Progenitor cell of endocrine pancreas (in vitro differentiated cells): ENCODE results near the gene CAMKMT. TPM values are rescaled to one million over a fixed set of nuclear protein-coding genes. Genes with fewer than 3 reads are reported as not detected.
A peak's percentile ranks its signal among the peaks of the same experiment; 100 is the strongest.

Experiments
- DNase-seq: peaks from one replicate; pipeline ENCODE4 v3.0.0; 2021; ENCODE audit warnings: low spot score; ENCODE audit not compliant: unreplicated experiment
- H3K27ac Mint-ChIP-seq: 2 replicates; pipeline ENCODE4 v1.8.0; 2021; ENCODE audit warnings: mild to moderate bottlenecking, moderate library complexity, mixed read lengths
- H3K27me3 Mint-ChIP-seq: 2 replicates; pipeline ENCODE4 v1.8.0; 2021; ENCODE audit warnings: mixed read lengths
- H3K36me3 Mint-ChIP-seq: 2 replicates; pipeline ENCODE4 v1.8.0; 2022; ENCODE audit warnings: mixed read lengths; ENCODE audit not compliant: insufficient read depth
- H3K4me1 Mint-ChIP-seq: 2 replicates; pipeline ENCODE4 v1.8.0; 2021; ENCODE audit warnings: low read depth, mixed read lengths
- H3K4me3 Mint-ChIP-seq: 2 replicates; pipeline ENCODE4 v1.8.0; 2021; ENCODE audit warnings: low read depth, mild to moderate bottlenecking, moderate library complexity, mixed read lengths
- H3K9me3 Mint-ChIP-seq: 2 replicates; pipeline ENCODE4 v1.8.0; 2021; ENCODE audit warnings: low read depth, mixed read lengths
- total RNA-seq: library from RNA; stranded (reverse); gene quantifications from 2 replicates; pipeline ENCODE4 v1.2.1, GENCODE V29; 2021
- TF ChIP-seq, protein P1 (sequence below): fragments of 200-600 bp; sonication (generic); IDR thresholded peaks from one replicate; pipeline ENCODE4 v1.5.0; 2021; ENCODE audit warnings: antibody characterized with exemption, mild to moderate bottlenecking; ENCODE audit not compliant: unreplicated experiment

CAMKMT gene
- total RNA-seq, 1 donor from 2014 or later = 20.3 TPM

DNA sequence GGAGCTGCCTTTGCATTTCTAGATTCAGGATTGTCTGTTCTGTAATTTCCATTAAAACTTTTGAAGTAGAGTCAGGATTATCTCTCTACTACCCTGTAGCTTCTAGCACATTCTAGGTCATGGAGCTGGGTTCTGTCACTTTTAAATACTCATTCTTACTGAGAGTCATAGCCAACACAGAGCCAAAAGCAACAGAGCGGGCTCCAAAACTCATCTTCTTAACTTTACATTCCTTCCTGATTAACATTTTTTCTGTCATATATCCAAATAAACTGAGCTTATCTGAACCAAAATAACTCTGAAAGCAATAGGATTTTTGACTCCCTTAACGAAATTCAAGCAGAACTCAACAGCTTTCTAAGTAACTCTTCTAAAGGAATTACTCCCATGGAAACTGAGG lies 13.3 kb upstream of the CAMKMT start:
- H3K27me3 Mint-ChIP-seq = no peaks in the 10 kb centered on the region
- no peak overlapping the region for H3K4me3 Mint-ChIP-seq
- TF ChIP-seq, protein P1, sequence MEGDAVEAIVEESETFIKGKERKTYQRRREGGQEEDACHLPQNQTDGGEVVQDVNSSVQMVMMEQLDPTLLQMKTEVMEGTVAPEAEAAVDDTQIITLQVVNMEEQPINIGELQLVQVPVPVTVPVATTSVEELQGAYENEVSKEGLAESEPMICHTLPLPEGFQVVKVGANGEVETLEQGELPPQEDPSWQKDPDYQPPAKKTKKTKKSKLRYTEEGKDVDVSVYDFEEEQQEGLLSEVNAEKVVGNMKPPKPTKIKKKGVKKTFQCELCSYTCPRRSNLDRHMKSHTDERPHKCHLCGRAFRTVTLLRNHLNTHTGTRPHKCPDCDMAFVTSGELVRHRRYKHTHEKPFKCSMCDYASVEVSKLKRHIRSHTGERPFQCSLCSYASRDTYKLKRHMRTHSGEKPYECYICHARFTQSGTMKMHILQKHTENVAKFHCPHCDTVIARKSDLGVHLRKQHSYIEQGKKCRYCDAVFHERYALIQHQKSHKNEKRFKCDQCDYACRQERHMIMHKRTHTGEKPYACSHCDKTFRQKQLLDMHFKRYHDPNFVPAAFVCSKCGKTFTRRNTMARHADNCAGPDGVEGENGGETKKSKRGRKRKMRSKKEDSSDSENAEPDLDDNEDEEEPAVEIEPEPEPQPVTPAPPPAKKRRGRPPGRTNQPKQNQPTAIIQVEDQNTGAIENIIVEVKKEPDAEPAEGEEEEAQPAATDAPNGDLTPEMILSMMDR = no peak
- no peaks in the 10 kb centered on the region for H3K9me3 Mint-ChIP-seq
- no peaks in the 10 kb centered on the region for H3K4me1 Mint-ChIP-seq
- no peak for DNase-seq
- H3K27ac Mint-ChIP-seq = no peak overlapping the region
- peaks cover 6% of the 10 kb centered on the region for H3K36me3 Mint-ChIP-seq

DNA sequence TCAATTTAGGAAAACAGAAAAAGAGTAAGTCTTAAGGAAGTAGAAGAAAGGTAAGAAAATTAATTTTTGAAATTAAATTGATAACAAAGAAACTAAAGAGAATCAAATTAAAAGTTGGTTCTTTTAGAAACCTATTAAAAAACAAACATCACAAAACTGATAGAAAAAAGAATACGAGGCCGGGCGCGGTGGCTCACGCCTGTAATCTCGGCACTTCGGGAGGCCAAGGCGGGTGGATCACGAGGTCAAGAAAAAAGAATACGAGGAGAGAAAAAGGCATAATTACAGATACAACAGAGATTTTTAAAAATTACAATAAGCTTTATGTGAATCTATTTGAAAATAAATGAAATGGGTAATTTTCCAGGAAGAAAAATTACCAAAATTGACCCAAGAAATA lies 12.2 kb upstream of the CAMKMT start:
- no peaks in the 10 kb centered on the region for H3K9me3 Mint-ChIP-seq
- H3K27me3 Mint-ChIP-seq = no peaks in the 10 kb centered on the region

DNA sequence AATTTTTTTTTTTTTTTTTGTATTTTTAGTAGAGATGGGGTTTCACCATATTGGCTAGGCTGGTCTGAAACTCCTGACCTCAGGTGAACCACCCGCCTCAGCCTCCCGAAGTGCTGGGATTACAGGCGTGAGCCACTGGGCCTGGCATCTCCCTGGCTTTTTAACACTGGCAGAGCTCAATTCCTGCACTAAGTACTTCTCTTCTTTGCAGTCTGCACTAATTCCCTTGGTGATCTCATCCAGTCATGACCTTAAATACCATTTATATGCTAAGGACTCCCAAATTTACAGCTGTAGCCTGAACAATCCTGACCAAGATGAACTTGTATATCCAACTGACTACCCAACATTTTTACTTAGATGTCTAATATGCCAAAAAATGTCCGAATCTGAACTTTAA lies 10.7 kb upstream of the CAMKMT start:
- no peak for DNase-seq
- TF ChIP-seq, protein P1 = no peak
- no peaks in the 10 kb centered on the region for H3K9me3 Mint-ChIP-seq
- H3K27ac Mint-ChIP-seq = no peak overlapping the region
- H3K4me1 Mint-ChIP-seq = no peaks in the 10 kb centered on the region
- no peaks in the 10 kb centered on the region for H3K27me3 Mint-ChIP-seq
- H3K36me3 Mint-ChIP-seq = peaks cover 5% of the 10 kb centered on the region
- no peak overlapping the region for H3K4me3 Mint-ChIP-seq

More for the DNA sequence above, 12.2 kb upstream of the CAMKMT start:
- no peak for DNase-seq
- Mint-ChIP-seq H3K4me3 (no peak overlapping the region), H3K36me3 (peaks cover 6% of the 10 kb centered on the region), H3K4me1 (no peaks in the 10 kb centered on the region), H3K27ac (no peak overlapping the region)
- TF ChIP-seq, protein P1 = no peak

DNA sequence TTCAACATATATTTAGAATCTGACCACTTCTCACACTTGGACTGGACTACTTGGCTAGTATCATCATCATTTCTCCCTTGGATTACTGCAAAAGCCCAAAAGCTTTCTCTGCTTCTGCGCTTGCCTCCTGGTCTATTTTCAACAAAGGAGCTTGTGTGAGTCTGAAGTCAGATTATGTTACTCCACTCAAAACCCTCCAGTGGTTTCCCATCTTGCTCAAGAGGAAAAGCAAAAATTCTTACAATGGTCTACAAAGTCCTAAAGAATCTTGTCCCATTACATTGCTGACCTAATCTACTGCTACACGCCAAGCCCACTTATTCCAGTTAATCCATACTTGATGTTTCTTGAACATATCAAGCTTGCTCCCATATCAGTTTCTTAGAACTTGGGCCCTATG lies 10.1 kb upstream of the CAMKMT start:
- Mint-ChIP-seq H3K27me3 (no peaks in the 10 kb centered on the region), H3K9me3 (no peaks in the 10 kb centered on the region), H3K36me3 (peaks cover 4% of the 10 kb centered on the region), H3K27ac (peak overlapping the region; percentile 11), H3K4me1 (no peaks in the 10 kb centered on the region), H3K4me3 (no peak overlapping the region)
- no peak for DNase-seq
- TF ChIP-seq, protein P1 = no peak

GRCh38 chr2:44352510-44352909 lies 9.2 kb upstream of the CAMKMT start:
- Mint-ChIP-seq H3K27me3 (no peaks in the 10 kb centered on the region), H3K4me3 (no peak overlapping the region), H3K9me3 (no peaks in the 10 kb centered on the region), H3K4me1 (no peaks in the 10 kb centered on the region), H3K27ac (no peak overlapping the region), H3K36me3 (peaks cover 4% of the 10 kb centered on the region)
- TF ChIP-seq, protein P1 = no peak
- DNase-seq = no peak
